Esophagus muscularis mucosa (tissue), 3 donors: Measurements from ENCODE around the gene CLDN6.

Experiments used
- POLR2A ChIP-seq: fragments of 450-650 bp; IDR thresholded peaks from one replicate; pipeline ENCODE4 v1.6.1; 2017; ENCODE audit warnings: antibody characterized with exemption, moderate library complexity, mild to moderate bottlenecking, low read depth
- TF ChIP-seq, protein P1 (sequence below), 3 experiments: fragments of 200-600 bp in 2 of 3; fragments of 450-650 bp in 1 of 3; sonication (generic) in 2 of 3; IDR thresholded peaks; one replicate each; pipeline ENCODE4 v1.5.1; 2017 to 2019; ENCODE audit warnings: antibody characterized with exemption in 3 of 3, mild to moderate bottlenecking in 2 of 3, moderate library complexity in 1 of 3

DNA sequence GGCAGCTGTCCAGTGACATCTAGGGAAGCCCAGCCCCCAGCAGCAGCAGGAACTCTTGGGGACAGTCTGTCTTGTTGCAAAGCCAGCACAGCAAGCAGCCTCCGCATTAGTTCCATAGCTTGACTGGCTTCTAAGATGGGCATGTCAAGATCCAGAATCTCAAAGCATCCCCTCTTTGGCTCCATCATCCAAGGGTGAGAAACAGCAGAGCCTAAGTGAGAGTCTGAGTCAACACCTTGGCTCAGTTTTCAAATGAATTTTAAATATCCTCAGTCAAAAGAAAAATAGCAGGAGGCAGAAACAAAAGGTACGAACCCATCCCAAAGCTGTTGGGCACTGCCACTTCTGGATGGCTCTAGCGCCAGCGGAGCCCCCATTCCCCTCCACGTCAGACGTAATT lies 3.0 kb downstream of the CLDN6 start:
- no peak for TF ChIP-seq POLR2A
- TF ChIP-seq, protein P1, sequence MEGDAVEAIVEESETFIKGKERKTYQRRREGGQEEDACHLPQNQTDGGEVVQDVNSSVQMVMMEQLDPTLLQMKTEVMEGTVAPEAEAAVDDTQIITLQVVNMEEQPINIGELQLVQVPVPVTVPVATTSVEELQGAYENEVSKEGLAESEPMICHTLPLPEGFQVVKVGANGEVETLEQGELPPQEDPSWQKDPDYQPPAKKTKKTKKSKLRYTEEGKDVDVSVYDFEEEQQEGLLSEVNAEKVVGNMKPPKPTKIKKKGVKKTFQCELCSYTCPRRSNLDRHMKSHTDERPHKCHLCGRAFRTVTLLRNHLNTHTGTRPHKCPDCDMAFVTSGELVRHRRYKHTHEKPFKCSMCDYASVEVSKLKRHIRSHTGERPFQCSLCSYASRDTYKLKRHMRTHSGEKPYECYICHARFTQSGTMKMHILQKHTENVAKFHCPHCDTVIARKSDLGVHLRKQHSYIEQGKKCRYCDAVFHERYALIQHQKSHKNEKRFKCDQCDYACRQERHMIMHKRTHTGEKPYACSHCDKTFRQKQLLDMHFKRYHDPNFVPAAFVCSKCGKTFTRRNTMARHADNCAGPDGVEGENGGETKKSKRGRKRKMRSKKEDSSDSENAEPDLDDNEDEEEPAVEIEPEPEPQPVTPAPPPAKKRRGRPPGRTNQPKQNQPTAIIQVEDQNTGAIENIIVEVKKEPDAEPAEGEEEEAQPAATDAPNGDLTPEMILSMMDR (IDR thresholded peaks at IDR 0.05), result no peak
